Stimulated activated CD8-positive, alpha-beta memory T cell treated with anti-CD3 and anti-CD28 coated beads, Interleukin-15, amount 100 ng/mL, for 4 hours (primary cell): ENCODE measurements around the gene IL17RA.

Experiments used
- DNase-seq, 2 donors: peaks; one replicate each; pipeline ENCODE4 v3.0.0-alpha.2; 2020; ENCODE audit warnings: low read depth in 2 of 2

IL17RA gene

DNA sequence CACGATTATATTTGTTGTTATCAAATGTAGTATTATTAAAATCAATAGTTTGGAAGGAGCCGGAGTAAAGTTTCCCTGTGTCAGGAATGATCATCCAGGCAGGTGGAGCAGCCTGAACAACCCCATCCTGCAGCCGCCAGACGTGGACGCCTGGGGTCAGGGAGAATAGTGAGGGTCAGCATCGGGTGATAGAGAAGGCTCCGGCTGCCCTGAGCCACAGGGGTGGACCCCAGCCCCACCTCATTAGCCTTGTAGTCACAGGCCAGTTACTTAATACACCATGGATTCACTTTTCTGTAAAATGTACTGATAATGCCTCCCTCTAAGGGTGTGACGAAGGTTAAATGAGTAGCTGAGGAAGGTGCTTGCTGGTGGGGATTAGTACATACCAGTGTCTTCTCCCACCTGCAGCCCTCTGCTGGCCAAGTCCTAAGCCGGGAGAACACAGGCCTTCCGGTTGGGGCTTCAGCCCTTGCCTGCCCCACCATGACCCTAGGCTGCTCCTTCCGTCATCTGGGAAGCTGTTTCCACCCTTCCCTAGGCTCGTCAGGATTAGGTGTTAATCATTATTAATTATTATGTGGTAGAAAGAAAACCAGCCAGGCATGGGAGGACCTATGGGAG is 21.5 kb downstream of the IL17RA start:
- no peak for DNase-seq

DNA sequence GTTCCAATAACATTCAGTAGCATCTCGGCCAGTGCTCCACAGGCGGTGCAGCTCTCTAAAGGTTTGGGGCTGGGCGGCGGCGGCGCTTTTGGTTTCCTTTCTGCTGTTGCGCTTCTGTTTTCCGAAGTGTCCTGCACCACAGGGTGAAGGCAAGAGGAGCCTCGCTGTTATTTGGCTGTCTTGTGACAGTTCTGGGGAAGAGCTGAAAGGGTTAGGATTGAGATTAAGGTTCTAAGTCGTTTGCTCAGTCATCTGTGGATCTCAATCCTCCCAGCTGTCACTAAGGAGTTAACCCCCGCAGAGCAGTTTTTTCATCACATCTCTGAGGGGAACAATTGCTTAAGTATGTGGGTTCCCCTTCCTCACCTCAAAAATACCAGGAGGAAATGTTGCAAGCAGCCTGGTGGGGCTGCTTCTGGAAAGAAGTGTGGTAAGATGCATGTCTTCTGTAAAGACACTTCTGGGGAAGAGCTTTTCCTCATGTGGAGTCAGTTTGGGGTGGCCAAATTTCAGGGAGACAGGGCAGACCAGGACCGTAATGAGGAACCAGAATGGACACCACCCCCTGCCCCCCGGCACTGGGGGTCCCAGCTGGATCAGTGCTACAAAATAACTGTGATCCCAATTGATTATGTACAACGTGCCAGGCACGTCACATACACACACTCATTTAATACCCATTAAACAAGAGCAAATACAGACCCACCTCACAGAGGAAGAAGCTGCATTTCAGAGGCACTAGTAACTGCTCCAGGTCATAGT is 22.2 kb downstream of the IL17RA start:
- DNase-seq = no peak

DNA sequence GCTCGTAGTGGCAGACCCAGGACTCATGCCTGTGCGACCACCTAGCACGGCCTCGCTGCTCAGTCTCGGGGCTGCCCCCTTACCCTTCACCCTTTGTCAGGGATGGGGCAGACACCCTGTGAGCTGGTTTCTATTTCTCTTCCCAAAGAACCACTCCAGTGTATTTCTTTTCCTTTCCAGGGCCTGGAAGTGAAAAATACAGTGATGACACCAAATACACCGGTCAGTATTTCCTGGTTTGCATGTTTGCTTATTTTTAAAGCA is 22.7 kb downstream of the IL17RA start:
- DNase-seq = no peak

DNA sequence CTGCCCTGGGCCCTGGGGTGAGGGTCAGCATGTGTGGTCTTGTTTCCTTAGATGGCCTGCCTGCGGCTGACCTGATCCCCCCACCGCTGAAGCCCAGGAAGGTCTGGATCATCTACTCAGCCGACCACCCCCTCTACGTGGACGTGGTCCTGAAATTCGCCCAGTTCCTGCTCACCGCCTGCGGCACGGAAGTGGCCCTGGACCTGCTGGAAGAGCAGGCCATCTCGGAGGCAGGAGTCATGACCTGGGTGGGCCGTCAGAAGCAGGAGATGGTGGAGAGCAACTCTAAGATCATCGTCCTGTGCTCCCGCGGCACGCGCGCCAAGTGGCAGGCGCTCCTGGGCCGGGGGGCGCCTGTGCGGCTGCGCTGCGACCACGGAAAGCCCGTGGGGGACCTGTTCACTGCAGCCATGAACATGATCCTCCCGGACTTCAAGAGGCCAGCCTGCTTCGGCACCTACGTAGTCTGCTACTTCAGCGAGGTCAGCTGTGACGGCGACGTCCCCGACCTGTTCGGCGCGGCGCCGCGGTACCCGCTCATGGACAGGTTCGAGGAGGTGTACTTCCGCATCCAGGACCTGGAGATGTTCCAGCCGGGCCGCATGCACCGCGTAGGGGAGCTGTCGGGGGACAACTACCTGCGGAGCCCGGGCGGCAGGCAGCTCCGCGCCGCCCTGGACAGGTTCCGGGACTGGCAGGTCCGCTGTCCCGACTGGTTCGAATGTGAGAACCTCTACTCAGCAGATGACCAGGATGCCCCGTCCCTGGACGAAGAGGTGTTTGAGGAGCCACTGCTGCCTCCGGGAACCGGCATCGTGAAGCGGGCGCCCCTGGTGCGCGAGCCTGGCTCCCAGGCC is 23.7 kb downstream of the IL17RA start:
- DNase-seq = no peak

DNA sequence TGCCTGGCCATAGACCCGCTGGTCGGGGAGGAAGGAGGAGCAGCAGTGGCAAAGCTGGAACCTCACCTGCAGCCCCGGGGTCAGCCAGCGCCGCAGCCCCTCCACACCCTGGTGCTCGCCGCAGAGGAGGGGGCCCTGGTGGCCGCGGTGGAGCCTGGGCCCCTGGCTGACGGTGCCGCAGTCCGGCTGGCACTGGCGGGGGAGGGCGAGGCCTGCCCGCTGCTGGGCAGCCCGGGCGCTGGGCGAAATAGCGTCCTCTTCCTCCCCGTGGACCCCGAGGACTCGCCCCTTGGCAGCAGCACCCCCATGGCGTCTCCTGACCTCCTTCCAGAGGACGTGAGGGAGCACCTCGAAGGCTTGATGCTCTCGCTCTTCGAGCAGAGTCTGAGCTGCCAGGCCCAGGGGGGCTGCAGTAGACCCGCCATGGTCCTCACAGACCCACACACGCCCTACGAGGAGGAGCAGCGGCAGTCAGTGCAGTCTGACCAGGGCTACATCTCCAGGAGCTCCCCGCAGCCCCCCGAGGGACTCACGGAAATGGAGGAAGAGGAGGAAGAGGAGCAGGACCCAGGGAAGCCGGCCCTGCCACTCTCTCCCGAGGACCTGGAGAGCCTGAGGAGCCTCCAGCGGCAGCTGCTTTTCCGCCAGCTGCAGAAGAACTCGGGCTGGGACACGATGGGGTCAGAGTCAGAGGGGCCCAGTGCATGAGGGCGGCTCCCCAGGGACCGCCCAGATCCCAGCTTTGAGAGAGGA is 24.5 kb downstream of the IL17RA start:
- DNase-seq = no peak

DNA sequence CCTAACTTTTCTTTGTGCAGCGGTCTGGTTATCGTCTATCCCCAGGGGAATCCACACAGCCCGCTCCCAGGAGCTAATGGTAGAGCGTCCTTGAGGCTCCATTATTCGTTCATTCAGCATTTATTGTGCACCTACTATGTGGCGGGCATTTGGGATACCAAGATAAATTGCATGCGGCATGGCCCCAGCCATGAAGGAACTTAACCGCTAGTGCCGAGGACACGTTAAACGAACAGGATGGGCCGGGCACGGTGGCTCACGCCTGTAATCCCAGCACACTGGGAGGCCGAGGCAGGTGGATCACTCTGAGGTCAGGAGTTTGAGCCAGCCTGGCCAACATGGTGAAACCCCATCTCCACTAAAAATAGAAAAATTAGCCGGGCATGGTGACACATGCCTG is 25.2 kb downstream of the IL17RA start:
- DNase-seq = no peak

DNA sequence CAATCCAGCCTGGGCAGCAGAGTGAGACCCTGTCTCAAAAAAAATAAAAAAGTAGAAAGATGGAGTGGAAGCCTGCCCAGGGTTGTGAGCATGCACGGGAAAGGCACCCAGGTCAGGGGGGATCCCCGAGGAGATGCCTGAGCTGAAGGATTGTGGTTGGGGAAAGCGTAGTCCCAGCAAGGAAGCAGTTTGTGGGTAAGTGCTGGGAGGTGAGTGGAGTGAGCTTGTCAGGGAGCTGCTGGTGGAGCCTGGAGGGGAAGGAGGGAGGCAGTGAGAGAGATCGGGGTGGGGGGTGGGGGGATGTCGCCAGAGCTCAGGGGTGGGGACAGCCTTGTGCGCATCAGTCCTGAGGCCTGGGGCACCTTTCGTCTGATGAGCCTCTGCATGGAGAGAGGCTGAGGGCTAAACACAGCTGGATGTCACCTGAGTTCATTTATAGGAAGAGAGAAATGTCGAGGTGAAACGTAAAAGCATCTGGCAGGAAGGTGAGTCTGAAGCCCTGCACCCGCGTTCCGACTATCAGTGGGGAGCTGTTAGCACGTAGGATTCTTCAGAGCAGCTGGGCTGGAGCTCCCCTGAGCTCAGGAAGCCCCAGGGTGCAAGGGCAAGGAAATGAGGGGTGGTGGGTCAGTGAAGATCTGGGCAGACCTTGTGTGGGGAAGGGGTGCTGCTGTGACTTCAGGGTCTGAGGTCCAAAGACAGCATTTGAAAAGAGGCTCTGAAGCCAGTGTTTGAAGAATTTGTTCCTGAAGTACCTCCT is 26.2 kb downstream of the IL17RA start:
- no peak for DNase-seq

DNA sequence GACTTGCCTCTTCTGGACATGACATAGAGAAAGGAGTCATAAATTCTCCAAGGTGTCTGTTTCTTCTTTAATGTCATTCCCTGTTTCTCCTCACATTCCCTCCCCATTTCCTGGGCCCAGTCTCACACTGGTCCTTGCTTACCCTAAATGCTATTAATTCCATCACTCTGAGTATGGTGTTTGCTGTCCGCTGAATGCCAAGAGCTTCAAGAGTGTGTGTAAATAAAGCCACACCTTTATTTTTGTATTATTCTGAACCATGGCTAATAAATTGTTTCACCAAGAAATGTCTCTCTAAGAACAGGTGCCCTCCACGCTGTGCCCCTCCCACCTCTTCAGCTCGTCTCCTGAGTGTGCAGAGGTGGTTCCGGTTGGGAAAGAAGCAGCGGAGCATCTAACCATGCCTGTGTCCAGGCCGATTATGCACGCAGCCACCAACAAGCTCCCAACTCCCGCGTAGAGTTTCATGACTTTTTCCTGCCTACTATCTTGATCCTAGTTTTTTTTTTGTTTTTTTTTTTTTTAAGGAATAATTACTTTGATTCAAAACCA is 27.8 kb downstream of the IL17RA start:
- no peak for DNase-seq

DNA sequence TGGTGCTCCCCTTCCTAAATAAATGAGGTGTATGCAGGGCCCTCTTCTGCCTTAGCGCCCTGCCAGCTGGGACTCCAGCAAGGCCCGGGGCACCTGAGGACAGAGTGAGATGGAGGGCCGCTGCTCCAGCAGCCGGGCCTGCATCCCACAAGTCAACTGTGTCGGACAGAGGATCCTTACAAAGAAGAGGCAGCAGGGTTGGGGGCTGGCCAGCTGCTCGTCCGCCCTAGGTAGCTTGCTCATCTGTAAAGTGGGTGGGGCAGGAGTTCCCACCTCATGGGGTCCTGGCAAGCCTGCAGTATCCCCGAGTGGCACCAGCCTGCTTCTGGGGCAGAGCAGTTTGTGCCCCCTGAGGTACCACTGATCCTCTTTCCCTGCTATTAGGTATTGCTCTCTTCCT is 28.8 kb downstream of the IL17RA start:
- DNase-seq = no peak

DNA sequence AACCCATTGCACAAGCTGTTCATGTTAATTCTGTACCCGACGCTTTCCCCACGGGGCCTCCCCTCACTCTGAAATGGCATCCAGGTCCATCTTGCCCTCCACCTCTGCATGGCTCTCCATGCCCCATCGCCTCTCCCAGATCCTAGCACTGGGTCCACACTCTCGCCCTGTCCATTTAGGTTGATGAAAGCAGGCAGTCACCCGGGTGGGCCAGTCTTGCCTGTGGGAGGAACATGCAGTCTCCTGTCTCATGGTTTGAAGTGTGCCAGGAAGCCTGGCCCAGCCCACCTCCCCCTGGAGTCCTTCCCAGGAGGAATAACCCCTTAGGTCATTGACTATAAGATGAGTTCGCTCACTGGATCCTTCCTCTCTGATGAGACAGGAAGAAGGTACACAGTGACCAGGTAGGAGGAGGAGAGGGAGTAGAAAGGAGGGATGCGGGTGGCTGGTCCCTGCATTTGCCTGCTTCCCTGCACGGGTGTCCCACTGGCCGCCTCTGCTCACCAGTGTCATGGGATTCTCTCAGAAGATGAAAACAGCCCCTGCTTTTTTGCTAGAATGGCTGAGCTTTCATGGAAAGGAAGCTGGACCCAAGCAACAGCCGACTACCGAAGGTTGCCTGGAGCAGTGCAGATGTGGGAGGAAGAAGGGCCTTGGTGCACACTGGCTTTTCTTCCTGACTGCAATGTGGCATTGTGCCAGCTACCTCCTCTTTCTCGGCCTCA is 29.5 kb downstream of the IL17RA start:
- DNase-seq = no peak

DNA sequence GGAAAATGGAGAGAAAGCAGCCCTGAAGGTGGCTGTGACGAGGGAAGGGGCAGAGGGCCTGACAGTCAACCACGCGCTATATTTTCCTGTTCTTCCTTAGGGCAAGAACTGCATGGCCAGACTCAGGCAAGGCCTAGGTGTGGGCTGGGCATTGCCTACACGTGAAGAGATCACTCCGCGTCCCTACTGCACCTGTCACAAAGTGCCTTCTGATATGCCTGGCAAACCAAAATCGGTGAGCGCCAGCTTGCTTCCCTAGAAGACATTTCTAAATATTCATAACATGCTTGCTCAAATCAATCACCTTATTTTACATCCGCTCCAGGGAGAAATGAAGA is 30.1 kb downstream of the IL17RA start:
- no peak for DNase-seq

DNA sequence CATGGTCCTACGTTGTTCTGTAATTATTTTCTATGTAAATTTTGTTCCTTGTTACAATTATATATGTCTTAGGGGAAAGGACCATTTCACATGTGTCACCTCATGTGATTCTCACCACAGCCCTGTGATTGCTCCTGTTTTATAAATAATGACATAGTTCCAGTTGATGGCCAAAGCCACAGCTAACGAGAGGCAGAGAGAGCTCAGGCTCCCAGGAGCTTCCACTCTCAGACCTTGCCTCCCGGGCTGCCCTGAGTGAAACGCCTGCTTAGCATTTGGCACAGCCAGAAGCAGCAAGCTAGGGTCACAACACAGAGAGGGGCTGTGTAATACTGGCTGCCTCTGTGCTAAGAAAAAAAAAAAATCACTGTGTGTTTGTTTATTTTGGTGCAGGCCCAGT is 30.4 kb downstream of the IL17RA start:
- DNase-seq = no peak

DNA sequence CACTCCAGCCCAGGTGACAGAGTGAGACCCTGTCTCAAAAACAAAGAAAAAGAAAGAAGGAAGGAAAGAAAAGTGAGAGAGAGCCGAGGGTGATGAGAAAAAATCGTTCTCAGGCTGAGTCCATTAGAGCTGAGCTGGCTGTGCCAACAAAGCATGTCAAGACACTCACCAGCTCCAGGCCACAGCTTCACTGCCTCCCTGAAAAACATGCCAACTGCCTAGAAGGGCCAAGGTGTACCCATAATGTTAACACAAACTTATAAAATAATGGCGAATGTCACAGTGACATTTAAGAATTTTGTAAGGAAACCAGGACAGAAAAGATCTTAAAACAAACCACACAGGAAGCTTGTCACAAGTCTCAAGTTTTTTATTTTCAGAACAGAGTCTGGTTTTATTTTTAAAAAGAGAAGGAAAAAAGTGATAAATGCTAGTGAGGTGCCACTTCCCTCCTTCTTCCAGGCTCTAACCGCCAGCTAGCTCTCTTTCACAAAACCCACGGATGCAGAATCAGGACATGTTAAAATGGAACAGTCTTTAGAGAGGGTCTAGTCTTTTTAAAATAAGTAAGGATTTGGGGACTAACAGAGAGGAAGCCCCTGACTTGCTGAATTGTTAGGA is 31.3 kb downstream of the IL17RA start:
- DNase-seq = no peak

DNA sequence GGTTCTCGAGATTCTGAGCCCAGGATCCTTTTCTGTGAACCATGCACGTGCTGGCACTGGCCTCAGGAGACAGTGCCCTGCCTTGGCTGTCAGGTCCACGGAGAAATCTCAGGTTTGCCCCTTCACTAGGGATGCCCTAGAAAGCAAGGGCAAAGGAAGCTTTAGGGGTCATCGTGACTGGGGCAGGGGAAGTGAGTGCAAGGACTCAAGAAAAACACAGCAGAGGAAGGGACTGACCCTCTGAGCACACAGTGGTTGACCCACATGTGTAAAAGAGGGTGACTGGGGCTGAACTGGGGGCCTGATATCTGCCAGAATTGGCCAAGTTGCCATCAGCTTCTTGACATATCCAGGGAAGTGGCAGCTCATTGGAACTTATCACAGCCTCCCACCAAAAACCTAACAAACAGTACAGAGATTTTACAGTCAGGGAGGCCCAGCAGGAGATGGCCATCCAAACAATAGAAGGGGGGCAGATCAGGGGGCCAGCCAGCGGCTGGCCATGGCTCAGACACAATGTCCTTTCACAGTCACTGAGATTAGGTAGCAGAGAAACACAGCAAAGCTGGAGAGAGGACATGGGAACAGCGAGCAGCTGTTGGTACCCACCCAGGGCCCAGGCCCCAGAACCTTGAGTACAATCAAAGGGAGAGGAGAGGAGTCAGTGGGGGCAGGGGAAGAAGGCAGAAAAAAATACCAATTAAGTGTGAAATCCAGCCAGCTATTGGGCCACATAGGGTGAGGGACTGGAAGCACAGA is 32.0 kb downstream of the IL17RA start:
- DNase-seq = no peak

DNA sequence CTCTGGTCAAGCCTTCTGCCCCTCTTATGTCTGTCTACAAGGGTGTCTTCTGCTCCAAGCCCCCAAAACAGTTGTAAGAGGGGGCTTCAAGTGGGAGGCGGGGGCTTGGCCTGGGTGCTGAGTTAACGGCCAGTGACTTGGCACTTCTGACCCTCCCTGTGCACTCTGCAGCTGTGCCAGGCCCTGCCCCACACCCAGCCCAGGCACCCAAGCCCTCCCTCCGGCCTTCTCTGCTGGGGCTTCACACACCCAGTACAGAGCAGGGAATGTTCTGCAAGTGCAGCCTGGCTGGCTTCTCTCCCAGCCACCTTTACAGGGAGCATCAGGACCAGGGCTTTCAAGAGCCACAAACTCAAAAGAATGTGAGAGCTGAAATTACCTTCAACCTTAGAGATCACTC is 32.6 kb downstream of the IL17RA start:
- DNase-seq = no peak

DNA sequence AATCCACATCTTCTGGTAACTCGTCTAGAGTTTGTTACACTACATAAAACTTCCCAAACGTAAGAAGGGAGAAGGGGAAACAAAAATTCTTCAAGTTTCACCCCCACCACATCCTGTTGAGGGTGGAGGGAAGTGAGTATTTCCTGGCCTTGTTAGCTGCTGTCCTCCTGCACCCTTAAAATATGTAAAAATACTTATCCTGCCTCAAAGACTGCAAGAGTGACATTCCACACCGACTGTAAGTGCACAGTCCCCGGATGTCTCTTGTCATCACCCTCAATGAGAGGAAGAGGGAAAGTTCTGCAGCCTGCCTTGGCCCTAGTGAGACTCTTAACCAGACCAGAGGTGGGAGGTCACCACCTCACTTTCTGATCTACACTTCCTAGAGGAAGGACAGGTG is 33.1 kb downstream of the IL17RA start:
- no peak for DNase-seq

DNA sequence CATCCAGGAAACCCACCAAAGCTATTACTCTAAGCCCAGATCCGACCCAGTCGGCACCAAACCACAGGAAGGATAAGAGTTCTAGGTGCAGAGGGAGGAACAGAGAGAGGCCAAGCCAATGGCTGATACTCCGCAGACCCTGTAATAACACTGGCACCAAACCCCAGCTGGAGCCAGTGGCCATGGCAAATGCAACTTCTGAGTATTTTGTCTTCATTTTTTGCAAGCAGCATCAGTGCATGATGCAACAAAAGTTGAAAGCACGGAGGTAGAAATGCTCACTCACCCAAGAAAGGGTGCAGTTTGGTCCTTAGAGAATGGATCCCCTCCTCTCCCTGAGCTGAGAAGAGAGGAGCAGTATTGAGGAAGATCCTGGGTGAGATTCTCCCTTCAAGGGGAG is 33.5 kb downstream of the IL17RA start:
- no peak for DNase-seq

DNA sequence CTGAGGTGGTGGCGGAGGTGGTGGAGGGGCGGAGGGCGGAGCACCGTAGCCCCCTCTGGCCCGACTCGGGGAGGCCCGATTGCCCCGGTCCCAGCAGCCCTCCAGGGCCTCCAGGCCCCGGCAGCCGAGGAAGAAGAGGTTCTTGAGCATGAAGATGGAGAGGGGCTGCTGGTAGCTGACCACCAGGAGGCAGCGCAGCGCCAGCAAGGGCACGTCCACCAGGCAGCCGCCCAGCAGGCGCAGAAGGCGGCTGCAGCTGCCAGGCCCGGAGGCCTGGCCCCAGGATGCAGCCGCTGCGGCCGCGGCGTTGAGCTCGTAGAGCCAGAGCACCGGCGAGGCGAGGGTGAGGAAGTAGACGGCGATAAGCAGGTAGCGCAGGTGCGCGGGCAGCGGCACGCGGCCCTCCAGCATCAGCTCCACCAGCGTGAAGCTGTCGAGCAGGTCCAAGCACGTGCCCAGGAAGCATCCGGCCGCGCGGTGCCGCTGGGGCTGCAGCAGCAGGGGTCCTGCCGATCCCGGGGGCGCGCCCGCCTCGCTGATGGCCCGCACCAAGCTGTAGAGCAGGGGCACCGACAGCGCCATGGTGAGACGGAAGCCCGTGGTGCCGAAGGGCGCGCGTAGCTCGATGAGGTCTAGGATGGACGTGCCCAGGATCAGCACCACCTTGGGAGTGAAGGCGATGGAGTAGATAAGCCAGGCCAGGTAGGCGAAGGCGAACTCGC is 34.8 kb downstream of the IL17RA start:
- DNase-seq = no peak

DNA sequence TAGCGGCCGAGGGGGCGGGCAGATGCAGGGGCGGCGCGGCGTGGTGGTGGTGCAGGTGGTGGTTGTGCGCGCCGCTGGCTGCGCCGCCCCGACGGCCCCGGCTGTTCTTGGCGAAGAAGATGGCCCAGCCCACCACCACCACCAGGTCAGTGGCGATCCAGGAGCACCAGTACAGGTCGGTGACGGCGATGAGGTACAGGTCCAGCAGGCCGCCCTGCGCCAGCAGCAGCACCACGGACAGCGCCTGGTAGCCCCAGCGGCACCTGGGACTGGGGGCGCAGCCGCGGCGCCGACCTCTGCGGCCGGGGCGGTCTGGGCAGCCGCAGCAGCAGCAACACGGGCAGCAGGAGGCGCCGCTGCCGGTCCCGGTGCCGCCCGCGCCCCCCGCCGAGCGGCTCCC is 35.5 kb downstream of the IL17RA start:
- DNase-seq = no peak
